IPS-18c (cell line): Measurements from ENCODE around the gene PAH.

ENCODE experiments used
- H3K4me3 ChIP-seq: 2 replicates; pipeline ENCODE4 v1.7.0; 2013; ENCODE audit warnings: low read depth, mild to moderate bottlenecking, low read length, moderate library complexity; ENCODE audit not compliant: insufficient read depth
- H3K9me3 ChIP-seq: one replicate; pipeline ENCODE4 v1.6.1; 2013; ENCODE audit warnings: mild to moderate bottlenecking, low read length, moderate library complexity; ENCODE audit not compliant: control insufficient read depth, insufficient read depth

Gene PAH

DNA sequence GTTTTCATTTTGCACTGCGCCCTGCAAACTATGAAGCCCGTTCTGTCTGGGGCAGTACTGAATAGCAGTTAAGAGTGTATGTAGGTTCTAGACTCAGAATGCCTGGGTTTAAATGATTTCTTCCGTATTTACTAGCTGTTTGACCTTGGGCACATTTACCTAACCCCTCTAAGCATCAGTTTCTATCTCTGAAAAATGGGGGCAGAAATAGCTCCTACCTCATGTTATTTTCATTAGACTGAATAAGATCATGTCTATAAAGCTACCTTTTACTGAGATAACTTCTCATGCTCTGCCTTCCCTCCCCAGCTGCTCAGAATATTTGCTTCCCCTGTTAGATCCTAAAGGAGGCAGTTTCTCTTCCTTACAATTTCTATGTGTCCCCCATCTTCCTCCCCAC, 5.7 kb downstream of the PAH start:
- no peak overlapping the region for H3K4me3 ChIP-seq
- peaks cover 2% of the 10 kb centered on the region for H3K9me3 ChIP-seq

GRCh38 chr12:102910792-102911191, 6.3 kb downstream of the PAH start:
- Histone ChIP-seq H3K4me3 (no peak overlapping the region), H3K9me3 (peaks cover 2% of the 10 kb centered on the region)

DNA sequence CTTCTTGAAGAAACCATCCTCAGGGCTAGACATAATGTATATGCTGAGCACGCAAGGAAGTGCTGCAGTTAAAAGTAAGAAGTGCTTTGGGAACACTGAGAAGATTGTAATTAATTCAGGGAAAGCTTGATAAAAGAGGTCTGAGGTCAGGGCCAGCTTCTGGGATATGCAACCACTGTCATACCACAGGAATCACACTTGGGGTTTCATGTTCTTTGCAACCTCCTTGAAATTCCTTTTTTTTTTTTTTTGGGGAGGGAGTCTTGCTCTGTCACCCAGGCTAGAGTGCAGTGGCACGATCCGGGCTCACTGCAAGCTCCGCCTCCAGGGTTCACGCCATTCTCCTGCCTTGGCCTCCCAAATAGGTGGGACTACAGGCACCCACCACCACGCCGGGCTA, 6.9 kb downstream of the PAH start:
- H3K4me3 ChIP-seq = no peak overlapping the region
- peaks cover 2% of the 10 kb centered on the region for H3K9me3 ChIP-seq

- no peak overlapping the region for H3K4me3 ChIP-seq
- peaks cover 2% of the 10 kb centered on the region for H3K9me3 ChIP-seq
These were observed 9.1 kb downstream of the PAH start for GRCh38 chr12:102907918-102908317.

- no peak overlapping the region for H3K4me3 ChIP-seq
These were observed 11.8 kb downstream of the PAH start for GRCh38 chr12:102905229-102905628.

GRCh38 chr12:102903337-102904007, 13.6 kb downstream of the PAH start:
- no peak overlapping the region for H3K4me3 ChIP-seq
- no peaks in the 10 kb centered on the region for H3K9me3 ChIP-seq

More at GRCh38 chr12:102905229-102905628, 11.8 kb downstream of the PAH start:
- peaks cover 2% of the 10 kb centered on the region for H3K9me3 ChIP-seq

DNA sequence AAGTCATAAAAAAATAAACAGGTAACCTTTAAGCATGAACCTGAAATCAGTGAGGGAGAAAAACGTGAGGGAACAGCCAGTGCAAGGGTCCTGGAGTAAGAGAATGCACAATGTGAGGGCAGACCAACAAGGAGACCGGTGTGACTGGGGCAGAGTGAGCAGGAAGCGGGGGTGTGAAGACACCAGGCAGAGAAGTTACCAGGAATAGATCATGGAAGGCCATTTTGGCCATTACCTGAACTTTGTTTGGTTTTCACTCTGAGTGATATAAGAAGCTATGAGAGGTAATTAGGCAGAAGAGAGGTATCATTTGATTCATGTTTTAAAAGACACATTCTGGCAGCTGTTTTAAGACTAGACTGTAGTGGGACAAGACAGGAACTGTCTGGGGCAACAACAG, 15.0 kb downstream of the PAH start:
- Histone ChIP-seq H3K9me3 (no peaks in the 10 kb centered on the region), H3K4me3 (no peak overlapping the region)

- Histone ChIP-seq H3K9me3 (no peaks in the 10 kb centered on the region), H3K4me3 (no peak overlapping the region)
These were observed 16.7 kb downstream of the PAH start for GRCh38 chr12:102900389-102900788.

DNA sequence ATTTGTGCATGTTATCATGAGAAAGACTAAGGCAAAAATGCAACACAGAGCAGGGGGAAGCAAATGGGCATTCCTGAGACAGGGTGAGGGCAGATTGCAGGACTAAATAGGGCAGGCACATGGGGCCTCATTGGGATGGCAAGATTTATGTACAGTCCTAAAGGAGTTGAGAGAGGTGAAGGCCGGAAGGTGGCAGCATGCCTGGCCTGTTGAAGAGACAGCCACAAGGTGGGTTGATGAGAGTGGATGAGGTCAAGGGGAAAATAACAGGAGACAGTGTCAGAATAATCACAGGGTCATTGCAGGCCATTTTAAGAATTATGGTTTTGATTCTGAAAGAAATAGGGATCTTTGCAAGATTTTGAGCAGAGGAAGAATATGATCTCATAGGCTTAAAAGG, 21.0 kb downstream of the PAH start:
- Histone ChIP-seq H3K9me3 (no peaks in the 10 kb centered on the region), H3K4me3 (no peak overlapping the region)

GRCh38 chr12:102891756-102892155, 25.3 kb downstream of the PAH start:
- Histone ChIP-seq H3K4me3 (no peak overlapping the region), H3K9me3 (no peaks in the 10 kb centered on the region)

DNA sequence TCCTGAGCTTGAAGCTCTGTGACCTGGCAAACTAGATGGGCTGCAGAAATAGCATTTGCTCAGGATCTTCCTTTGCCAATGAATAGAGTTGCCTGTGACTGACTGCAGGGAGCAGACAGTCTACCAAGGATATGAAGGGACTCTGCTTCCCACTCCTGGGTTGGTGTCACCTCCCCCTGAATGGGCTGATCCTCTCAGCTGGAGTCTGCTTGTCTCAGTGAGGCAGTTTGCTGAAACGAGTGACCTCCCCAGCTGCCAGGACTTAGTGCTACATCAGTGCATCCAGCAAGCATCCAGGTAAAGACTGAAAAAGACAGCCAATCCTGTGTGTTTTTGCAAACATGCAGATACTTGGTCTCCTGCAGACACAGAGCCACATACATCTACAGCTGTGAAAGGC, 28.5 kb downstream of the PAH start:
- H3K4me3 ChIP-seq = no peak overlapping the region
- H3K9me3 ChIP-seq = no peaks in the 10 kb centered on the region

DNA sequence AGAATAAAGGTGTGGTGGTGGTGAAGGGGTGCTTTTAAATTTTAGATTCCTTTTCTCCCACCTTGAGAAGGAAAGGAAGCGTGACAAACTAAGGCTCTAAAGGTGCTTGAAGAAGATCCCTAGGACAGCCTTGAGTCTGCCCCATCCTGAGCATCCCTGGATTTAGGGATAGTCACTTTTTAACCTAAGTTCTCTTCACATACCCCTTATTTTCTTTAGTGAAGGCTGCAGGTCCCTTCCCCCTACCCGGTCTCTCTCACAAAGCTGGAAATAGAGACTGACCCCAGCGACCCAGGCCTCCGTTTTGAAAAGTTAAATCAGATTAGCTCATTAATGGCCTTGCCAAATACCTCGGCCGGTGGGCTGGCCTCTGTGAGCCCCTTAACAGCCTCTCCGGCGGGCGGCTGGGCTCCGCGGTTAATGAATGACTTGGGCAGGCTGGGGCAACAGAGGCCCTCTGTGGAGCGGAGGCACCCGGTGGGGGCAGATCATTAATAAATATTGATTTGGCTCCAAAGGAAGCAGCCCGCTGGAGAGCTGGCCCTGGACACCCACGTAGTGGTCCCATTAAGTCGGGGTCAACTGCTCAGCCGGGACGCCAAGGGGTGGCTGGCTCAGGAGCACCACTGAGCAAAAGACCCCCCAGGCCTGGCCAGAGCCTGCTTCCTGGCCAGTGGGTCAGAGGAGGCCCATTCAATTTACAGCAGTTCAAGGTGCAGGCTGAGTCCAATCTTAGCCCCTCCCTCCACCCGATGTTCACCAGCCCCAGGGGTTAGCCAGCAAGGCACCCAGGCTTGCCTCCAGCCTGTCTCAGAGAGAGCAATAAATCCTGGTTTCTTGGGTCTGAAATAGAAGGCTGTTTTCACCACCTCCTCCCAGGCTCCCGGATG, 31.8 kb downstream of the PAH start:
- H3K9me3 ChIP-seq = no peaks in the 10 kb centered on the region
- no peak overlapping the region for H3K4me3 ChIP-seq

DNA sequence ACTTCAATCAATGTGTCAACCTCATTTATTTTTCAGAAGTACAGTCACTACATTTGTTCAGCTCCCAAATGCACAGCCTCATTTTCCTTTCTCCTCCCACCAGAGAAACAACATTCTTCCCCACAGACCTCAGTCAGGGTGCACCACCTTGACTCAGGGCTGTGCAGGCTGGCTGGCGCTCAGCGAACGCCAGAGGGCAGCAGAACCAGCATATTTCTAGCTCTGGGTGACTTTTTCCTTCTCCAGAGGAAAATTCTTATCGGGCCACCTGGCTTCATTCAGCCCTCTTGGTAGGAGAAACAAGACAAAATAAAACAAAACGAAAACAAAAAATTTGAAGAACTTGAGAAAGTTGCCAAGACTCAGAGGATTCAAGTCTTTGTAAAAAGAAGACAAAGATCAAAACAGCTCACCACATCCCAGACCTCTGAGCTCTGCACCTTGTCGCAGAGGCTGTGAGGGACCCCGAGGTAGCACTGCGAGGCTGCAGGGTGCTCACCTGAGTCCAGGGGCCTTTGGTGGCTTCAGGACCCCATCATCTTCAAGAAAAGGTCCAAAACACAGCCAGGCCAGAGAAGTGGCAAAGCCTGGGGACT, 33.7 kb downstream of the PAH start:
- Histone ChIP-seq H3K9me3 (no peaks in the 10 kb centered on the region), H3K4me3 (no peak overlapping the region)

GRCh38 chr12:102880783-102881182, 36.3 kb downstream of the PAH start:
- Histone ChIP-seq H3K4me3 (no peak overlapping the region), H3K9me3 (no peaks in the 10 kb centered on the region)

- H3K9me3 ChIP-seq = no peaks in the 10 kb centered on the region
- H3K4me3 ChIP-seq = no peak overlapping the region
These were observed 37.8 kb downstream of the PAH start for GRCh38 chr12:102879144-102879763.

DNA sequence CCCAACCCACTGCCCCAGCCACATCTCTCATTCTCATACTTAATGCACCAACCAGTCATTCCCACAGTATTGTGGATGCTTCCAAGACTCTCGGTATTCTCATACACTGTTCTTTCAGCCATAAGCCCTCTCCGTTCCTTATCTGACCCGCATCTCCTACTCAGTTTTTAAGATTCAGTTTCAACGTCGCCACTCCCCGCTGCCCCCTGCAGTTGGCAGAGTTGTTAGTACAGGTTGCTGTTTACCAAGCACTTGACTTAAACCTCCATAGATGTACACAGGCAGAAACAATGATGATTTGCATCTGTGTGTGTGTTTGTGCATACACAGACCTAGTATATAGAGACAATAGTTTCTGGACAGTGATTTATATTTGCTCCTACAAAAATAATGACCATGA, 40.2 kb downstream of the PAH start:
- Histone ChIP-seq H3K4me3 (no peak overlapping the region), H3K9me3 (no peaks in the 10 kb centered on the region)

DNA sequence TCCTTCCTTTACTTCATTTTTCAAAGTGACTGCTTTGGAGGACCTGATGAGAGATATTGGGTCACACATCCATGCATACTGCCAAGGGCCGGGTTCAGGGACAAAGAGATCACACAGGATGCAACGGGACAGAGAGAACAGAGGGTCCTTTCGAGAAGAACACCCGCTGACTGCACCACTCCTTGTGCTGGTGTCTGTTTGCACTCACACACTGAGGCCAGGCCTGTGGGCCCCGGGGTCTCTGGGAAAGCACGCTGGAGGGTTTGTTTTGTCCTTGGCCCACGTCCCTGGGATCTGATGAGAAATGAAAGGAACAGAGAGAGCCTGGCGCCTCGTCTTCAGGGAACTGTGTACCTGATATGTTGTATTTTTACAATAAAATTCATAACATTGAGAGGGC, 42.2 kb downstream of the PAH start:
- H3K4me3 ChIP-seq = no peak overlapping the region
- no peaks in the 10 kb centered on the region for H3K9me3 ChIP-seq

DNA sequence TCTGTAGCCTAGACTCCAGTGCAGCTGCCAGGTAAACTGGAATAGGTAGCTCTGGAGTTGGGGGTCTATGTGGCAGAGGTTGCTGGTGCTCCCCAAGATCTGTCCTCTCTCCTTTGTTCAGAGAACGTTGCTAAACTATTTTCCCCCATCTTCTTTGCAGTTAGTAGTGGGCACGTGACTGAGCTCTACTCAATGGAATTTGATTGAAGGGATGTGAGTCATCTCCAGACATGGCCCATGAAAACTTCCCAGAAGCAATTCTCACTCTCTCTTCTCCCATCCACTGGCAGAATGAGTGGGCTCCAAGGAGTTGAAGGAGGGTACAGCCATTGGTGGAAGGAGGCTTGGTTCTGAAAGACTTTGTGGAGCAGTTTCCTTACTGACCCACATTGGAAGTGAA, 44.0 kb downstream of the PAH start:
- Histone ChIP-seq H3K9me3 (no peaks in the 10 kb centered on the region), H3K4me3 (no peak overlapping the region)
